ENCODE measurements around the gene TRIM29.

Gene TRIM29

GRCh38 chr11:120065876-120066275 is 72.0 kb downstream of the TRIM29 start:
- Histone ChIP-seq H3K4me1 (ENCODE audit: control insufficient read depth, insufficient read depth, low read length, unreplicated experiment) (no peaks in the 10 kb centered on the region), H3K4me3 (ENCODE audit: low read depth, low read length) (no peak overlapping the region), H2AFZ (ENCODE audit: low read length, unreplicated experiment) (no peak overlapping the region), H3K27me3 (ENCODE audit: insufficient read depth, low read length) (peaks cover 74% of the 10 kb centered on the region), H3K36me3 (ENCODE audit: insufficient read depth, low read length) (no peaks in the 10 kb centered on the region), H3K79me2 (ENCODE audit: control insufficient read depth, insufficient read depth, low read length, unreplicated experiment) (no peaks in the 10 kb centered on the region), H3K27ac (ENCODE audit: low read depth, low read length) (no peak overlapping the region)

- Histone ChIP-seq H2AFZ (ENCODE audit: low read length, unreplicated experiment) (no peak overlapping the region), H3K27me3 (ENCODE audit: insufficient read depth, low read length) (peaks cover 76% of the 10 kb centered on the region), H3K4me3 (ENCODE audit: low read depth, low read length) (no peak overlapping the region), H3K27ac (ENCODE audit: low read depth, low read length) (no peak overlapping the region), H3K4me1 (ENCODE audit: control insufficient read depth, insufficient read depth, low read length, unreplicated experiment) (no peaks in the 10 kb centered on the region), H3K36me3 (ENCODE audit: insufficient read depth, low read length) (no peaks in the 10 kb centered on the region), H3K79me2 (ENCODE audit: control insufficient read depth, insufficient read depth, low read length, unreplicated experiment) (no peaks in the 10 kb centered on the region)
These were observed 72.7 kb downstream of the TRIM29 start for GRCh38 chr11:120065176-120065575.

GRCh38 chr11:120064341-120064740 is 73.6 kb downstream of the TRIM29 start:
- Histone ChIP-seq H3K27ac (ENCODE audit: low read depth, low read length) (no peak overlapping the region), H2AFZ (ENCODE audit: low read length, unreplicated experiment) (no peak overlapping the region), H3K4me3 (ENCODE audit: low read depth, low read length) (no peak overlapping the region), H3K79me2 (ENCODE audit: control insufficient read depth, insufficient read depth, low read length, unreplicated experiment) (no peaks in the 10 kb centered on the region), H3K4me1 (ENCODE audit: control insufficient read depth, insufficient read depth, low read length, unreplicated experiment) (no peaks in the 10 kb centered on the region), H3K36me3 (ENCODE audit: insufficient read depth, low read length) (no peaks in the 10 kb centered on the region), H3K27me3 (ENCODE audit: insufficient read depth, low read length) (peaks cover 82% of the 10 kb centered on the region)

GRCh38 chr11:120063686-120064340 is 74.1 kb downstream of the TRIM29 start:
- Histone ChIP-seq H3K27me3 (ENCODE audit: insufficient read depth, low read length) (peaks cover 82% of the 10 kb centered on the region), H2AFZ (ENCODE audit: low read length, unreplicated experiment) (no peak overlapping the region), H3K36me3 (ENCODE audit: insufficient read depth, low read length) (no peaks in the 10 kb centered on the region), H3K79me2 (ENCODE audit: control insufficient read depth, insufficient read depth, low read length, unreplicated experiment) (no peaks in the 10 kb centered on the region), H3K4me3 (ENCODE audit: low read depth, low read length) (no peak overlapping the region), H3K4me1 (ENCODE audit: control insufficient read depth, insufficient read depth, low read length, unreplicated experiment) (no peaks in the 10 kb centered on the region), H3K27ac (ENCODE audit: low read depth, low read length) (no peak overlapping the region)

- H3K27me3 ChIP-seq (ENCODE audit: insufficient read depth, low read length), result peaks cover 82% of the 10 kb centered on the region
- H3K36me3 ChIP-seq (ENCODE audit: insufficient read depth, low read length), result no peaks in the 10 kb centered on the region
- H2AFZ ChIP-seq (ENCODE audit: low read length, unreplicated experiment), result no peak overlapping the region
- H3K4me3 ChIP-seq (ENCODE audit: low read depth, low read length), result no peak overlapping the region
- no peak overlapping the region for H3K27ac ChIP-seq (ENCODE audit: low read depth, low read length)
- H3K4me1 ChIP-seq (ENCODE audit: control insufficient read depth, insufficient read depth, low read length, unreplicated experiment), result no peaks in the 10 kb centered on the region
- no peaks in the 10 kb centered on the region for H3K79me2 ChIP-seq (ENCODE audit: control insufficient read depth, insufficient read depth, low read length, unreplicated experiment)
These were observed 75.4 kb downstream of the TRIM29 start for GRCh38 chr11:120062561-120062930.

- H3K27ac ChIP-seq (ENCODE audit: low read depth, low read length), result no peak overlapping the region
- H2AFZ ChIP-seq (ENCODE audit: low read length, unreplicated experiment), result no peak overlapping the region
- no peaks in the 10 kb centered on the region for H3K36me3 ChIP-seq (ENCODE audit: insufficient read depth, low read length)
- no peaks in the 10 kb centered on the region for H3K4me1 ChIP-seq (ENCODE audit: control insufficient read depth, insufficient read depth, low read length, unreplicated experiment)
- H3K27me3 ChIP-seq (ENCODE audit: insufficient read depth, low read length), result peaks cover 76% of the 10 kb centered on the region
- no peaks in the 10 kb centered on the region for H3K79me2 ChIP-seq (ENCODE audit: control insufficient read depth, insufficient read depth, low read length, unreplicated experiment)
- no peak overlapping the region for H3K4me3 ChIP-seq (ENCODE audit: low read depth, low read length)
These were observed 76.0 kb downstream of the TRIM29 start for GRCh38 chr11:120061761-120062560.
